Measurements from ENCODE around the gene TBCA.
"Not testable (repeated sequence)": the region's sequence is repeated elsewhere in the genome, so short reads cannot be mapped to it uniquely, and the experiment has no call there.

Gene TBCA

GRCh38 chr5:77772729-77773128, 3.4 kb downstream of the TBCA start:
- DNase-seq = no peak

- no peak for DNase-seq
Measured at GRCh38 chr5:77771452-77771851, 4.7 kb downstream of the TBCA start.

DNA sequence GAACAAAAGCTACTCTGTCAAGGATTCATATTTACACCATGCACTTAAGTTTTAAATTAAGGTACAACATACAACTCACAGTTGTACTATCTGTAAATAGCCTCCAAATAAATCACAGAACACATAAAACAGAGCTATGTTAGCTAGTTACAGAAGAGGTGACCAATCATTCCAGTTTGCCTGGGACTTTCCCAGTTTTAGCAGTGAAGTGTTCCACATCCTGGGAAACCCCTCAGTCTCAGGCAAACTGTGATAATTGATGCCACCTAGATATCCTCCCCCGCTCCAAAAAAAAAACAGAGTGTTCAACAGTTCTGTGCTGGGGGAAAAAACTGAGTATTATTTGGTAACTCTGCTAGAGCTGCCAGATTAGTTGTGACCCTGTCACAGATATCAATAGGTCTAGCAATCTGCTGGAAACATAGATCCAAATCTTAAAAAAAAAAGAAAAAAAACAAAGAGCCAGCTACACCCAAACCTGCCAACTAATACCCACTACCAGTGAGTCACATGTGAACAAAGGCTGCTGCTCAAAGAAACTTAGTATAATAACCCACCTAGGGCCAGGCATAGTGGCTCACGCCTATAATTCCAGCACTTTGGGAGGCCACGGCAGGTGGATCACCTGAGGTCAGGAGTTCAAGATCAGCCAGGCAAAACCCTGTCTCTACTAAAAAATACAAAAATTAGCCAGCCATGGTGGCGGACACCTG, 5.7 kb downstream of the TBCA start:
- DNase-seq = no peak

DNA sequence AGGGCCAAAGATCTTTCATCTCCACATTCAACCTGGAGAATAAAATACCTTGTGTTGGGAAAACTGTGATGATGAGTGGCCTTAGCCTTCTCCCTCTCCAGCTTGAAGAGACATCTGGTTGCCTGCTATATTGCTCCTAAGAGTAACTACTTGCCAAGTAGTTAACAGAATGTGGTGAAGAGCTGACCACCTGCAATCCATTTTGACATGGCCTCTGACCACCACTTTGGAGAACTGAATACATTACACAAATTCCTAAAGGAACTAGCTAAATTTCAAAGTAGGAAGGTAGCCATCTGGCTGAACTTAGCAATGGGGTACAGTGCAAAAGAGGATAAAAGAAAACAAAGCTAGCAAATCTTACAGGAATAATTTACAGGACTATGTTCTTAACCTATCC, 7.2 kb downstream of the TBCA start:
- no peak for DNase-seq

GRCh38 chr5:77767301-77767700, 8.8 kb downstream of the TBCA start:
- DNase-seq = no peak

DNA sequence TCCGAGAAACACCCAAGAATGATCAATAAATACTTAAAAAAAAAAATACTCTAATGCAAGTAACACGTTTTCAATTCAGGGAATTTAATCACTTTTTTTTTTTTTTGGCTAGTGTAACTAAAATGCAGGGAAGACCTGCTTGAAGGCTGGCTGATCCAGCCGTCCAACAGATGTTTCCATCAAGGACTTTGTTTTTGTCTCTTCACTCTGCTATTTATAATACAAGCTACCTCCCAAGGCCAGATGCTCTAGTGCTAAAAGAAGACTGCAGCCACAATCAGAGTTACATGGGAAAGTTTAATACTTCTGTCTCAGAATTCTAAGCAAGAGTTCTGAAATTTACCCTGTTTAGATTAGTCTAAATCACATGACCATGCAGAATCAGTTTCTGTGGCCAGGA, 14.5 kb downstream of the TBCA start:
- no peak for DNase-seq

DNA sequence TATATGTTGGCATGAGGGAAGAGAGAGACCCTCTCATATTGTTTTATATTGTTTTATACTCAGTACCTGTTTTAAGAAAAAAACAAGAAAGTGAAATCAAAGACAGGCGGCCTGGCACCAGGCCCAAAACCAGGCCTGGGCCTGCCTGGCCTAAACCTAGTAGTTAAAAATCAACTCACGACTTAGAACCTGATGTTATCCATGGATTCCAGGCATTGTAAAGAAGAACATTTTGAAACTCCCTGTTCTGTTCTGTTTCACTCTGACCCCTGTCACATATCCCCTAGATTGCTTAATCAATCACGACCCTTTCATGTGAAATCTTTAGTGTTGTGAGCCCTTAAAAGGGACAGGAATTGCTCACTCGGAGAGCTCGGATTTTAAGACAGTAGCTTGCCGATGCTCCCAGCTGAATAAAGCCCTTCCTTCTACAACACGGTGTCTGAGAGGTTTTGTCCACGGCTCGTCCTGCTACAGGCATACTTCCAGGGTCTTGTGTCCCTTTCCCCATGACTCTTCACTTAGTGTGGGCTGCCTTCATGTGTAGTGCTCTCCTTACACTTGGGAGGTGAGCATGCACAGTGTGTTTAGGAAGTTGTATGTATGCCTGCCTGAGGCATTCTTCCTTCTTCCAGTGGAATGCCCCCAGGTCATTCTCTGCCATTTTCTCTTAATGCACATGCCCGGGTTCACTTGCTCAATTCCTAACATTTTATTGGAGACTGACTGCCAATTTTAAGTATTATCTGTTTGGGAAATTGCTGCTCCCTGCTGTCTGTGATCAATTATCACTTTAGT, 17.8 kb downstream of the TBCA start:
- DNase-seq = no peak

DNA sequence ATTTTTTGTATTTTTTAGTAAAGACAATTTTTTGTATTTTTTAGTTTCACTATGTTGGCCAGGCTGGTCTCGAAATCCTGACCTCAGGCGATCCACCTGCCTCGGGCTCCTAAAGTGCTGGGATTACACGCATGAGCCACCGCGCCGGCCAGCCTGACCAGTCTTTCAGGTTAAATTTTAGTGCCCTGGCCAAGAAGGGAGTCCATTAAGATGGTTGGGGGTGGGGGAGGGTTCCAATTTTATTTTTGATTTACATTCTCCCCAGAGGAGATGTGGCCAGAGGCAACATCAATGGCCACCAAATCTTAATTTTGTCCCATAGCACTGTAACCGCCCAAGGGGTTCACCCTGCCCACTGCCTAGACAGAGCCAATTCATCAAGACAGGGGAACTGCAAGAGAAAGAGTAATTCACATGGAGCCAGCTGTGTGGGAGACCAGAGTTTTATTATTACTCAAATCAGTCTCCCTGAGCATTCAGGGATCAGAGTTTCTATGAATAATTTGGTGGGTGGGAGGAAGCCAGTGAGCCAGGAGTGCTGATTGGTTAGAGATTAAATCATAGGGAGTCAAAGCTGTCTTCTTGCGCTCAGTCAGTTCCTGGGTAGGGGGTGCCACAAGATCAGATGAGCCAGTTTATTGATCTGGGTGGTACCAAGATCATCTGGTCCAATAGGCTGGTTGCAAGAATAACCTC, 24.7 kb downstream of the TBCA start:
- DNase-seq = no peak

GRCh38 chr5:77750928-77751327, 25.2 kb downstream of the TBCA start:
- not testable (repeated sequence) for DNase-seq

- DNase-seq = no peak
Measured at GRCh38 chr5:77748160-77748559, 28.0 kb downstream of the TBCA start.

DNA sequence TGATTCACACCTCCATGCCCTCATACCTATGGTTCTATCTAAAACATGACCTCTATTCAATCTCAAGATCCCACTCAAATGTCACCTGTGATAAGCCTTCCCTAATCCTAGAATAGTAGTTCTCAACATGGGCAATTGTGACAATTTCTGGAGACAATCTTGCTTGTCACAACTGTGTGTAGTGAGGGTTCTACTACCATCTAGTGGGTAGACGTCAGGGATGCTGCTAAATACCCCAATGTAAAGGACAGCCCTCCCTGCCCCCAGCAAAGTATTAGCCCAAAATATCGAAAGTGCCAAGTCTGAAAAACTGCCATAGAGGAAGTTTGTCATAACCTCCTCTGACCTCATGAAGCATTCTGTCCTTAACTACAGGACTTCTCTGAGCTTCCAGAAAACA, 32.0 kb downstream of the TBCA start:
- no peak for DNase-seq

GRCh38 chr5:77743181-77743580, 33.0 kb downstream of the TBCA start:
- no peak for DNase-seq

DNA sequence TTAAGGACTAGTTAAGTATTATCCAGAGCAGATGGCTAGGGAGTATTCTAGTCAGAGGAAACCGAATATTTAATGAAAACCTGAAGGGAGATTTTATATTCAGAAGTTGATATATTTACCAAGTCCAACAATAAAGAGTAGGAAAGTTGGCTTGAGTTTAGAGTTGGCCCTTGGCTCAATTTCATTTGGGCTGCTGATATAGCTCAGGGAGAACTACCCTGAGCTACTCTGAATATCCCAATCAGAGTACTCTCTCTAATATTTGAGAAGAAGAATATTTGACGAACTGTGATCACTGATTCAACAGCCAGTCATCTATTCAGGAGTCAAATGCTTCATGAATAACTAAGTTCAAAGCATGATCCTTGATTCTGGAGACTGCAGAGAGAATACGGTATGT, 34.5 kb downstream of the TBCA start:
- no peak for DNase-seq

DNA sequence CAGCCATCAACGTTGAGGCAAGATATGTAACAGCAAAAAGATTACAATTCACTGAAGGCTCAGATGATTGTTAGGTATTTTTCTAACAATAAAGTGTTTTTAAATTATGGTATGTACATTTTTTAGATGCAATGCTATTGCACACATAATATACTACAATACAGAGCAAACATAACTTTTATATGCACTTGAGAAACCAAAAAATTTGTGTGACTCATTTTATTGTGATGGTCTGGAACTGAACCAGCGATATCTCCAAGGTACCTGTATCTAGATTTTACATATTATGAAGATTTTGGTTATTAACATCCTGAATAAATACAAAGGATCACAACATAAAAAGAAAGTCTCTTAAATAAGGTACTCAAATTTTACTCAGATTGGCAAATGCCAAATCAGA, 41.3 kb downstream of the TBCA start:
- DNase-seq = no peak

DNA sequence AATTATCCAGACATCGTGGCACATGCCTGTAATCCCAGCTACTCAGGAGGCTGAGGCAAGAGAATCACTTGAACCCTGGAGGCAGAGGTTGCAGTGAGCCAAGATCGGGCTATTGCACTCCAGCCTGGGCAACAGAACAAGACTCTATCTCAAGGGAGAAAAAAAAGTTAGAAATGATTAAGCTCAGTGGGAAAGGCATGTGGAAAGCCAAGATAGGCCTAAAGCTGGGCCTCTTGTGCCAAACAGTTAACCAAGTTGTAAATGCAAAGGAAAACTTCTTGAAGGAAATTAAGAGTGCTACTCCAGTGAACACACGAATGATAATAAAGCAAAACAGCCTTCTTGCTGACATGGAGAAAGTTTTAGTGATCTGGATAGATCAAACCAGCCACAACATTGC, 43.0 kb downstream of the TBCA start:
- no peak for DNase-seq

DNA sequence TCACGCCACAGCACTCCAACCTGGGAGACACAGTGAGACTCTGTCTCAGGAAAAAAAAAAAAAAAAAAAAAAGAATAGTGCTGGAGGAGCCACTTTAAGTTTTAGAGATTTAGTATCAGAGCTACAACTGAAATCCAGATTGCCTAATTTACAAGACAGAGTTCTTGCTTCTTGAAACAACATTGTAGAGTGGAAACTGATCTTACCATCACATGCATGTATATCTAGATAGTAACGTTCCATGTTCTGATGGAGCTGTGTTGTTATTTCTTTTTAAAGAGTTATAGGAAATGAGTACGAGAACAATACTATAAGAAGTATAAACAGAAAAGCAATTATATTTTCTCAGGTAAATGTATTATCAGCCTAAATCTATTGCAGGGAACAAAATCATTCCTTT, 48.9 kb downstream of the TBCA start:
- DNase-seq = no peak

DNA sequence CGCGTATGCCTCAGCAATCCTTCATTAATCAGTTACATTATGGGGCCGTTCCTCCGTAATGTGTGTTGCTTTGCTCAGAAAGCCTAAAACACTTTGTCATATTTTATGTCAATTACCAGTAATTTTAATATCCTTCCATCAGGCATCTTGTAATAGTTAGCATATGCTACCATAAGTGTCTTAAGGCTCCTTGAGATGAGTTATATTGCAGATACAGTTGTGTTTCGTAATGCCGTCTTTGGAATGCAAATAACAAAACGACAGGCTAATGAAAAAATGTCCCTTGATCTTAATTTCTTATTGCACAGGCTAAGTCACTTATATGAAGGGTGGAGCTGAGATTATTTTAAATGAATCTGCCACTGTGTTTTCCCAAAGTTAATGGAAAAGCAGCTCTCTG, 50.5 kb downstream of the TBCA start:
- no peak for DNase-seq

- DNase-seq = no peak
Measured at GRCh38 chr5:77724934-77725333, 51.2 kb downstream of the TBCA start.

GRCh38 chr5:77719666-77720363, 56.3 kb downstream of the TBCA start:
- no peak for DNase-seq

GRCh38 chr5:77718934-77719610, 57.1 kb downstream of the TBCA start:
- no peak for DNase-seq

DNA sequence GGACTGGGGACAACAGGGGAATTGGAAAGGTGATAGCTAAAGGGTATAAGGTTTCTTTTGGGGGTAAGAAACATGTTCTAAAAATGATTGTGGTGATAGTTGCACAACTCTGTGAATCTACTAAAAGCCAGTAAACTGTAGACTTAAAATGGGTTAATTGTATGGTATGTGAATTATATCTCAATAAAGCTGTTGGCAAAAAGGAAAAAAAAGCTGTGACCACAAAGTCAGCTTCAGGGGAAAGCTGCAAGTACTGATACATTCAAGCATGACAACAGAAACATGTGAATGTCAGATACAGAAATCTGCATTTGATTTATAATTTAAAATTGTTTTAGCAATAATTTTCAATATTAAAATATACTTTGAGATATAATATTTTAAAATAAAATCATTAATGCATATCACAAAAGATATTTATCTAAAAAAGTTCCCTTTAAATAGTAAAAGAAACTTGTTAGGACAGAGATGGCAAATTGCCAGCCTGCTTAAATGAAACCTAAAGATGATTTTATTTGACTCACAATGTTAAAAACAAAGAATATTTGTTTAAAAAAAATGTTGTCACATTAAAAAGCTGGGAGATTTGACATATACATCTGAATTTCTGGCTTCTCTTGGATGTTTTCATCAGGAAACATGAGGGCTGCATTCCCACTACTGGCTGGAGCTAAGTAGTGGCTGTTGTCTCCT, 66.0 kb downstream of the TBCA start:
- DNase-seq = no peak

DNA sequence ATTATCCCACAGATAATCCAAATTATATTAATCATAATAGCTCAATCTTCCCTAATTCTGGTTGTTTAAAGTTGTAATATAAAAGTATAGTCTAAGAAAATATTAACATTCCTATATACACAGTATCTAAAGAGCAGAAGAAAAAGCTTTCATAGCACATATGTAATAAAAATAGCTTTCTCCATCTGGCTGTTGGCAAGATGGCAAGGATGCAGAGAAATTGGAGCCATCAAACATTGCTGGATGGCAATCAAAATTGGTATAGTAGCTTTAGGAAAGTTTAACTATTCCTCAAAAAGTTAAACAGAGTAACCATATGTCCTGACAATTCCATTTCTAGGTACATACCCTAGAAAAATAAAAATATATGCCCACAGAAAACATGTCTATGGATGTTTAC, 66.8 kb downstream of the TBCA start:
- DNase-seq = no peak

All from activated effector memory CD4-positive, alpha-beta T cell treated with anti-CD3 and anti-CD28 coated beads, Interleukin-2, amount 50 U/mL, for 16 hours (primary cell).